Left ventricle myocardium superior (tissue), 1 donor: ENCODE measurements around the gene DHX15. TPM values are rescaled to one million over a fixed set of nuclear protein-coding genes. Genes with fewer than 3 reads are reported as not detected.

ENCODE experiments used
- ATAC-seq: fragments of 200-7000 bp; cut with Tn5 transposase; one replicate; pipeline ENCODE4 v1.9.1; 2020; ENCODE audit warnings: mild to moderate bottlenecking, moderate library complexity
- DNase-seq: peaks from one replicate; pipeline ENCODE4 v3.0.0-alpha.2; 2020
- intact Hi-C: fragments of 100-400 bp; cut with micrococcal nuclease; formaldehyde crosslinking; loops from one replicate; pipeline ENCODE4 v1.11.0; 2022
- total RNA-seq: library from RNA; stranded (reverse); fragmentation: NEBNext Ultra II Directional; extraction: Animal tissue kit (Norgen Biotek cat#: 25700); gene quantifications from one replicate; pipeline ENCODE4 v1.2.1, GENCODE V29; 2021
- donor health status: DM: no; HTN: yes; CAD: no; lungs with severe emphysema.

Gene DHX15
- total RNA-seq, 1 donor from 2014 or later: 53.0 TPM

DNA sequence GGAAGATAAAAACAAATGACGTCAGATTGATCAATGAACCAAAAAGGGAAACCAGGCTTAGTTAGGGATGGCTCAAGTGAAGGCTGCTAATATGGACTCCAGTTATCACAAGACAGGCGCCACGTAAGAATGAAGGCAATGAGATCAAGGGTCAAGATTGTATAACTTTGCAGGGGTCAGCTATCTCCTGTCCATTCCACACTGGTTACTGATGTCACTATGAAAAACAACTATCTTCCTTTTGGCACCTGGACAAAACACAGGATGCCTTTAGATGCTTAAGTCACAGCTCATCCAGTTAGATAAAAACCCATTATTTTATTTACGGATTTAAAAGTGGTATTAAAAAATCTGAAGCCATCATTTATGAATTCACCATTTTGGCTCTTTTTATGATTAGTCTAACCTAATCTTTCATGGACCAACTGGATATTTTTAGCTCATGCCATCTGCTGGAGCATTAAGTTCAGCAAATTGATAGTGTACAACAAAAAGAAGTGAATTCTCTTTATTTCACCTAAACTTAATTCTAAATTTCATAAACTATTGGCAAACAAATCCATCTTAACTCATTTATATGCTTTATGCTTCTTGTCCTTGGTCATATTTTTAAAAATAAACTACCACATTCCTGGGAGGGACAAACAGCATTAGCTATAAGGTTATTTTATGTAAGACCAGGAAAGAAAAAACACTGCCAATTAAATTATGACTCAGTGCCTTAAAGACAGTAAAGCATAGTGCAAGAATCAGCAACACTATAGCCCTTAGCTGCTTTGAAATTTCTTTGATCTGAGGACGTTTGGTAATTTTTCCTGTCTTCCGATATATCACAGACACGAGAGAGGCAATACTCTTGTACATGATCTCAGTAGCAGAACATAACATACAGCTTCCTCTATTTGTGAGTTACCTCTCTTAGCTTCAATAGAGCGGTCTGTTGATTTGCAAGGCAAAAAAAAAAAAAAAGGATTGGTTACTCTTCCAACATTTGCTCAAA, 27.0 kb downstream of the DHX15 start:
- no peak for DNase-seq
- intact Hi-C loops: no loop called here
- ATAC-seq: no peak

DNA sequence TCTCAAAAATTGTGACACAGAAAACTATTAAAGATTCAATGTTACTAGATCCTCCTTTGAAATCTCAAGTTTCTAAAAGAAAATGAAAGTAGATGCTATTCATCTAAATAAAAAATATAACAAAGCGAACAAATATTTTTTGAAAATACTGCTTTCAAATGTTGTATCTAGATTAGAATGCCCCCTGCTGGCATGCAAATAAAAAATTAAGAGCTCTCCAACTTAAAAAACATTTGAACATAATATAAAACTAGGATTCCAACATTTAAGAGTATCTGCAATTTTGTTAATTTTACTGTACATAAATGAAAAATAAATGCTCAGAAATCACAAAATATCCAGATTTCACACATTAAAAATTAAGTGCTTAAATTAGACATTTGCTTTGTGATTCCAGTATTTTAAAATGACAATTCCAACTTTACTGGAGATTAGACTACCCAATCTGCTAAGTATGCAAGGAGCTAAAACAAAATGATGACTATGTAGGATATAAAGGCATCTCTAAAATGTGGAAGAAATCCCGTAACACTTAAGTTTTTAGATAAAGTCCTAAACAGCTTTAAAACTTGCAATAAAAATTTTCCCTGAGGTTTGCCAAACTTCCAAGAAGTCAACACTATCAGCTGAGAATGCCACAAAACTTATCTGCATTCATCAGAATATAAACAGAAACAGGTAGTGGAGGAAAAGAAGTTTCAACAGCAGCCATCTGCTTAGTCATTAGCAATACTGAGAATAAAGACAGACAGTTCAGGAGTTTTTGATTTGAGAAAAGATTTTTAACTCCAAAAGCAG, 32.7 kb downstream of the DHX15 start:
- DNase-seq: no peak
- no peak for ATAC-seq
- intact Hi-C loops: loop anchor here (2.0 kb wide), 1 partner anchor 29 kb away; no protein-coding TSS in a partner anchor

GRCh38 chr4:24550441-24551175, 33.7 kb downstream of the DHX15 start:
- intact Hi-C loops: no loop called here
- DNase-seq (no peak), ATAC-seq (peak; percentile 39)

DNA sequence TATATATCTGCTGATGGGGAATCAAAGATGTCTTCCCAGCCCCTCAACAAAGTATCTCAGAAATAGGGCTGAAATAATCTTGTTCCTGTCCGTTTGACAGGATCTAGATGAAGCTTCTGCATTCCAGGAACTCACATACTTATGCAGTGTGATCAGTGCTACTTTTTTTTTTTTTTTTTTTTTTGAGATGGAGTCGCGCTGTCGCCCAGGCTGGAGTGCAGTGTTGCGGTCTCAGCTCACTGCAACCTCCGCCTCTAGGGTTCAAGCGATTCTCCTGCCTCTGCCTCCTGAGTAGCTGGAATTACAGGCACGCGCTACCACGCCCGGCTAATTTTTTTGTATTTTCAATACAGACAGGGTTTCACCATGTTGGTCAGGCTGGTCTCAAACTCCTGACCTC, 36.4 kb downstream of the DHX15 start:
- DNase-seq (no peak), ATAC-seq (no peak)
- intact Hi-C loops: no loop called here

GRCh38 chr4:24544208-24544988, 40.0 kb downstream of the DHX15 start:
- ATAC-seq (no peak), DNase-seq (no peak)
- intact Hi-C loops: no loop called here

- ATAC-seq (peak; percentile 34), DNase-seq (no peak)
- intact Hi-C loops: no loop called here
Observed at GRCh38 chr4:24537025-24537424, 47.3 kb downstream of the DHX15 start.

DNA sequence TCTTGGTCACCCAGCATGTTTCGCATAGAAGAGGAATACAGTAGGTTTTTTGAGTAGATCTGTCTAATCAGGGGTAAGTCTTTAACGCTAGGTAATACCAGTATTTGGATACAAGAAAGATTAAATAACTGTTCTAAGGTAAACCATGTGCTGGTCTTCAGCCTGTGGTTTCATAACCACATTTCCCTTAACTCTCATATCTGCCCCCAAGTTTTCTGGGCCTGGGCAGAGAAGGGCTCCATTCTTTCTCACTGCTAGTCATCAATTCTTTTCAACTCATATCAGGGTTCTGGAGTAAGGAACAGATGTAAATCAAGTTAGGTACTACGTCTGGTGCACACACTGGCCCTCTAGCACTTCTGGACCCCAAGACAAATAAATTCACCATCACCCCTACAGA, 49.0 kb downstream of the DHX15 start:
- ATAC-seq (no peak), DNase-seq (no peak)
- intact Hi-C loops: no loop called here

DNA sequence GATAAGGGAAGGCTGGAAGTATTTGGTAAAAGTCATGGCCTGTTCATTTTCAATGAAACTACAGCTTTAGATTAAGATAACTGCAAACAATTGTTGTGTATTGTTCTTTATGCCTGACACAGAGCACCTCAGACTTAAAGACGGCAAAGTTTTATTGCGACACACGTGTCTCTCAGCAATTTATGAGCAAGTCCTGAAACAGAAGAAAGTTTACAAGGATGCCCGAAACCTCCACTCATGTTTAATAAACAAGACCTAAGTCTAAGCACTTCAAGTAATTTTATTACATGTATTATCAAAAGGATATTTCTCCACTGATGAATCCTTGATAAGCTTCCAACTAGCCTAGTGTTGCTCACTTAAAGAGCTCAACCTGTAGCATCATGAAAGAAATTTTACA, 51.0 kb downstream of the DHX15 start:
- intact Hi-C loops: no loop called here
- DNase-seq (no peak), ATAC-seq (no peak)

- intact Hi-C loops: no loop called here
- ATAC-seq (no peak), DNase-seq (no peak)
Observed at GRCh38 chr4:24529555-24529954, 54.8 kb downstream of the DHX15 start.

GRCh38 chr4:24527371-24527770, 57.0 kb downstream of the DHX15 start:
- no peak for DNase-seq
- no peak for ATAC-seq
- intact Hi-C loops: no loop called here

DNA sequence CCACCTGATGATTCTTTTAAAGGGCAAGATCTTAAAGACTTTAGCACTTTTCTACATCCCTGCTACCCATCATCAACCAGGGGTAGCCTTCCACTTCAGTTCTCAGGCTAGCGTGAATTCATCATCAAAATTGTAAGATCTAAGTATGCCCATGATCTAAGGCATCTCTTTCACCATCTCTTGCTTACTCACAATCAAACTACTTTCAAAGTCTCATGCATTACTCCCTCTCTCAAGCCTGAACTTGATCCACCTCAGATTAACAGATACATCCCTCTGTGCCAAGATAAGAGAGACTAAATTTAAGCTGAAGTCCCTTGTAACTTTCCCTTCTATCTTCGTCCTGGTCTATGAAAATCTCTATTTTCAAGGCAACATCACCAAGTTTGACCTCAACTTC, 62.8 kb downstream of the DHX15 start:
- DNase-seq (no peak), ATAC-seq (no peak)
- intact Hi-C loops: no loop called here

GRCh38 chr4:24519649-24520048, 64.7 kb downstream of the DHX15 start:
- no peak for DNase-seq
- peak; percentile 79 for ATAC-seq
- intact Hi-C loops: no loop called here

DNA sequence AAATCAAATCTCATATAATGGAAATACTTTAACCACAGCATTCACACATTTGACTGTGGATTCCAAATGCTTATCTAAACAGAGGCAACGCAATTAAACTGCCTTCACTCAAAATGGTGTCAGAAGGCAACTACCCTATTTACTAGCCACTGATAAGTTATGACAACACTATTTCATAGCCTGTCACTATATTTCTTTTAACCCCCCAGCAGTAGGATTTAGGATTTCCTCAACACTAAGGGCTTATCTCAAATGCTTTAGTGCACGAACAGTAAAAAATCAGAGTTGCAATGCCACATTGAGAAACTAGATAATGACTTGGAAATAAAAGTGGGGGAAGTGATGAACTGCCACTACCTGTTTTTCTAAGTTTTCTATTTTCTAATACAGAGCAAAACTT, 66.7 kb downstream of the DHX15 start:
- ATAC-seq (no peak), DNase-seq (no peak)
- intact Hi-C loops: no loop called here

DNA sequence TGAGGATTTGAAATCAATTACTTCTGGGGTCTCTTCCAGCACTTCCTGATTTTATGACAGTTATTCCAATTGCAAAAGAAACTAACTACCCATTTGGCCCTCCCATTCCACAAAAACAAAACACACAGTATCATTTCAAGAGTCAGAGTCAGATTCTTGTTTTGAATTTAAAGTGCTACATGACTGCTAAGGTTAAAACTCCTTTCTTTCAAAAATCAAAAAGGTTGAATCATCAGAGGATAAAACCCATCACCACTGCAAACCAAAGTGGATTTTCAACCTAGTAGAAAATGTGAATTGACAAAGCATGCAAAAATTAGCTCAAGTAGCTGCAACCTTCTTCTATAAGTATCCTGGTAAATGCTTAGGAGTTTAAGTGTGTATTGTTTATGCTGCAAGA, 67.4 kb downstream of the DHX15 start:
- ATAC-seq (no peak), DNase-seq (no peak)
- intact Hi-C loops: no loop called here

GRCh38 chr4:24515698-24516097, 68.7 kb downstream of the DHX15 start:
- no peak for DNase-seq
- no peak for ATAC-seq
- intact Hi-C loops: no loop called here

DNA sequence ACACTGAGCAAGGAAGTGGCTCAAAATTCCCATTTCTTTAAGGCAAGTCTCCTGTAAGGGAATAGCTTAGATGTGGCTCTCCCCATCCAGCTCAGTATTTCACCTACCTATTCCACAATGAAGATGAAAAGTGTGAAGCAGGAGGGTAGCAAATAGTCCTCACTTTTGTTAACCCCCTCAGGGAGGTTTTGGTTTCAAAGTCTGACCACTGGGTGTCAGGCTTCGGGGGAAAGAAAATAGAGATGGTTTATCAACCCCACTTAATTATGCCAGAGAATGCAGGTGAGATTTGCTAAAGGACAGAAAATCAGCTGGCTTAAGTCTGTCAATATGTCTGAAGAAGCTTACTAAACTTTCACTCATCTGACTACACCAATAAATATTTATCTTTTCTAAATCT, 69.5 kb downstream of the DHX15 start:
- DNase-seq: no peak
- no peak for ATAC-seq
- intact Hi-C loops: no loop called here

DNA sequence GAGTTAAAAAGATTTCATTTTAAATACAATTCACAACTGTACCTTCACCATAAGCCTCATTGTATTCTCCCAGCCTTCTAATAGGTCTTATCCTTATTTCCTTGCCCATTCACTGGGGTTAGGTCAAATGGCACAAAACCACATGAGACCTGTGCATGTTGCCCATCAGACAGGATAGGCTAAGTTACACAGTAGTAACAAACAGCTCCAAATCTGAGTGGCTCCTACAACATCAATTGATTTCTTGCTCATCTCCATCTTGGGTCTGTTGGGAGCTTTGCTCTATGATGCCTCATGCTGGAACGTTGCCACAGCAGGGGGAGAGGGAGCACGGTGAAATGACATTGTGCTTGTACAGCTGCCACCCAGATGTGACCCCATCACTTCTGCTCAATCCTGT, 70.6 kb downstream of the DHX15 start:
- DNase-seq (no peak), ATAC-seq (no peak)
- intact Hi-C loops: no loop called here

GRCh38 chr4:24511371-24512063, 72.8 kb downstream of the DHX15 start:
- intact Hi-C loops: no loop called here
- ATAC-seq: no peak
- no peak for DNase-seq
